A204.1 (cell line): ENCODE results near the gene CRADD.
"Not testable (repeated sequence)": the region's sequence is repeated elsewhere in the genome, so short reads cannot be mapped to it uniquely, and the experiment has no call there.

ENCODE experiments used
- FAIRE-seq: peaks from 2 replicates; lab custom pipeline; 2012; peaks lifted over from hg19 to GRCh38; lab: Jason Lieb, UNC

The CRADD gene

DNA sequence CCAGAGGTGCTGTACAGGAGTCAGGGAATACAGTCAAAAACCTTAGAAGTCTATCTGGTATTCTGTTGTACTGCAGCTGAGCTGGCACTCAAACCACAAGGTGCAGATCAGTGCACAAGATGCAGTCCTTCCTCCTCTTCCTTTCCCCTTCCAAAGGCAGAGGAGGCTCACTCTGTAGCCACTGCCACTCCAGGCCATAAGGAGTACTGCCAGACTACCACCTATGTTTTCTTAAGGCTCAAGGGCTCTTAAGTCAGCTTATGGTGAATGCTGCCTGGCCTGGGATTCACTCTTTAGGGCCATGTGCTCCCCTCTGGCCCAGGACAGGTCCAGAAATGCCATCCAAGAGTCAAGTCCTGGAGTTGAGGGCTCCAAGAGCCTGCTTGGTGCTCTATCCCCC, 200.3 kb downstream of the CRADD start:
- no peak for FAIRE-seq

GRCh38 chr12:93879476-93880421, 202.6 kb downstream of the CRADD start:
- no peak for FAIRE-seq

- FAIRE-seq = no peak
These were observed 203.8 kb downstream of the CRADD start for GRCh38 chr12:93880853-93881522.

- no peak for FAIRE-seq
These were observed 205.6 kb downstream of the CRADD start for GRCh38 chr12:93882763-93883162.

- FAIRE-seq = no peak
These were observed 206.4 kb downstream of the CRADD start for GRCh38 chr12:93883436-93884154.

GRCh38 chr12:93884794-93885460, 207.8 kb downstream of the CRADD start:
- FAIRE-seq = no peak

GRCh38 chr12:93885973-93886532, 208.9 kb downstream of the CRADD start:
- not testable (repeated sequence) for FAIRE-seq

DNA sequence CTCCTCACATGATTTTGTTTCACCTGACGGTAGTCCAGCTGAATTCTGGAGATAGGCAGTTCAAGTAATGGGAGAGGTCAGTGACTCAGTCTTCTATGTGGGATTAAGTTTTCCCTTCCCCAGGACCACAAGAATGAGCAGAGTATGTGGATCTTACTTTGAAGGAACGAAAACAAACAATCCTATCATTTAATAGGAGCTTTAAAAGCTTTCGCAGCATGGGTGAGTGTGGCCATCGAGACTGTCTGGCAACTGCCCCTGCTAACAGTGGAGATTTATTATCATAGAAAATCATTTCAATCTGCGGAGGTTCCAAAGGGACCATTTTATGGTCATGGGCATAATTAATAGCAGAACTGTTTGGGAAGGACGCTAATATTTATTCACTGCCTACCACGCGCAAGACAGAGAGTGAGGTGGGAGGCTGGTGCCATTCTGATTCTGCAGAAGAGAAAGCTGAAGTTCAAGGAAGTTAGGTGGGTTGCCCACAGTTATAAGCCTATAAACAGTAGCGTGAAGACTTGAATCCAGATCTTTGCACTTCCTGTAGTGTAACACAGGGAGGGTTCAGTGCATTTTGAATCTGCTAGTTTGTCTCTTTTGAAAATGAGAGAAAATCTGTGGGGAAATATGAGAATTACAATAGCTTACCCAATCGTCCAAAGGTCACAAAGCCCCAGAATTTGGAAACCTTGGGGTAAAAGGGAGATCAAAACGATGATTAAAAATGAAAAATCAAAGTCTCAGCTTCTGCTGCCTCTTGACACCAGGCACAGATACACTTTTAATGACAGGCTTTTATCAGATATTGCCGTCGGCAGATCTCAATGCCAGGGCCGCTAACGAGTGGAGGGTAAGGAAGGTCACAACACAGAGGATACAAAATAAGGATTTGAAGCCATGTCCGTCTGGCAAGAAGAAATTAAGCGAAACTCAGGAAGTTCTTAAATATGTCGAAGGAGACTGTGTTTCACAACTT, 209.6 kb downstream of the CRADD start:
- no peak for FAIRE-seq

DNA sequence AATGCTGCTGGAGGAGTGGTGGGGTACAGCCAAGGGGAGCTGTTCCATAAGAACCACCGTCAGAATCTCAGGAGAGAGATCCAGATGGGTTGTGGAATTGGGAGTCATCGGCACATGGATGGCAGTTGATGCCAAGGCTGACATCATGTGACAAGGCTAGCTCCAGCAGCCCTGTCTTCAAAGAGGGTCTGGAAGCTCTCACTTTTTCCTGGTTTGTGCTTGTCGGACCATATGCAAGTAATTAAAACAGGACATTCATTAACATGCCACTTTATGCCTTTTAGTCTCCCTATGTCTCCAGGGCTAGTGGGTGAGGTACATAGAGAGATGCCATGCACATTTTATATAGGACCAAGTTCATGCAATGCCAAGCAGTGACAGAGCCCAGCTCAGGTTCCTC, 211.8 kb downstream of the CRADD start:
- FAIRE-seq = no peak

DNA sequence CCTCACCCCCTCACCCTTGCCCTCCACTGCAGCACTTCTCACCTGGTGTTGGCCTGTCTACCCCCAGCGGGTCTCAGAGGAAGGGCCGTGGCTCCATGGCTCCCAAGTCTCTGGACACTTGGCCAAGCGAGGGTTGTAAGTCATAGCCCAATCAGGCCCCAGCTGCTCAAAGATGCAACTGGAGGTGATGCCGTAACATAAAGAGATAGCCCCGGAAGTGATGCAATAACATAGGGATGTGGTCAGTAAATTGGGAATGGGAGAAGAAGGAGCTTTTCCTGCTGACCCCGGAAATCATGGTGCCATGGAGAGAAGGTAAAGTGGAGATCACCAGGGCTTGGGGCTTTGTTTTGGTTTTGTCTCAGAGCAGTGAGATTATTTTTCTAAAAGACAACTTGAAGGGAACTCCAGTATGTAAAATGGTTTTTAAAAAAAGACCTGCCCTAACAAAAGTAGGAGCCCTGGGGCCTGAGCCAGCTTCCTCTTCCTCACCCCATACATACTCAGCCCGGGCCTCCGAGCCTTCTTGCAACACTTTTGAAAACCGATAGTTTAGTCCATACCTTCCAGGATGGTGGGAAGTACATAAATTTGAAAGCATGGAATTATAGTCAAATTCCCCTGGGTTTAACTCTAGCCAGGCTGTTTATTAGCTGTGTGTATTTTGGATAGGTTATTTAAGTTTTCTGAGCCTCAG, 212.5 kb downstream of the CRADD start:
- FAIRE-seq = no peak

DNA sequence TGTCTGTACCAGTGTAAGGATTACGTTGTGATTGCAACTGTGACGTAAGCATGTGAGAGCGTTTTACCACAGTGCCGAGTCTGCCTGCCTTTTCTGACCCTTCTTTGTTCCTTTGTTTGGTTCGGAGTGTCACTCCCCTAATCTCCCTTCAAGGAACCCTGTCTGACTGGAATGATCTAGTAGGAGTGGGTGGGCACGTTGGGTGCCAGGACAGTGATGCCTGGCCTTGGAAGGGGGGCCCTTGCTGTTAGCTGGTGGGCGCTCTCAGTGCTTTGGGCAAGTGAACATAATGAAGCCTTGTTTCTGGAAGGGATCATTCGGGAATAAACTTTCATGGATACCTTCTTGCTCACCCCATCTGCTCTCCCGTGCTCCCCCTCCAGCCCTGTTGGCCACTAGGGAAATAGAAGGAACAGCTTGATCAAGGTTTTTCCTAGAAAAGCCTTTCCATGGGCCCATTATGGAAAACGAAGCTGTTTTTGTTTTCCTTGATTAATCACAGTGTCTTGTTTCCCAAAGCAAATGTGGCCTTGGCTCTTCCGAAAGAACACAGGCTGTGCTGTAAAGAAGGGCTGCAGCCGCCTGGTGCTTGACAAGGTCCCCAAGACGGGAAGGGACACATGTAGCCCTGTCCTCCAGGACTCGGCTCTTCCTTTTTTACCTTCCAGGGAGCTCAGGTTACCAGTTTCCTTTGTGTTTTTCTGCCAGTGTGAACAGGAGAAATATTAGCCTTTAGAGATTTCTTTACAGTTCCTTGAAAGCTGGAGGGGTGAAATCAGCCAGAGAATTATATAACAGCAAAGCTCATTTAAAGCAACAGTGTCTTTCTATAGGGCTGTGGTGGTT, 215.5 kb downstream of the CRADD start:
- no peak for FAIRE-seq

- no peak for FAIRE-seq
These were observed 217.4 kb downstream of the CRADD start for GRCh38 chr12:93894391-93895088.

DNA sequence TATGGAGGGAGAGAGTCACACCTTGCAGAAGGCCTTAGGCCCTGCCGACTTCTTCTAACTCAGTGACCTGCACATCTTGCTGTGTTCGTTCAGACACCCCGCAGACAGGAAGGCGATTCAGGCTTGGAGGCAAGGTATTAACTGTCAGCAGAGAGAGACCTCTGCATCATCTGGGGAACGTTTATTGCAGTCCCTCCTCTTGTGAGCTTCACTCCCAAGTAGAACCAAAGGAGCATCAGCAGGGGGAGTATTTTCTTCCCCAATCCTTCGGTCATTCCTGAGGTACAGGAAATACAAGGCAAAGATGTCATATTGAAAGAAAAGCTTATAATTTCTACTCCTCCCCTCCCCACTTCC, 217.9 kb downstream of the CRADD start:
- no peak for FAIRE-seq

- FAIRE-seq = no peak
These were observed 219.3 kb downstream of the CRADD start for GRCh38 chr12:93896427-93896826.

GRCh38 chr12:93896952-93897351, 219.8 kb downstream of the CRADD start:
- no peak for FAIRE-seq

GRCh38 chr12:93901739-93902138, 224.6 kb downstream of the CRADD start:
- FAIRE-seq = no peak

DNA sequence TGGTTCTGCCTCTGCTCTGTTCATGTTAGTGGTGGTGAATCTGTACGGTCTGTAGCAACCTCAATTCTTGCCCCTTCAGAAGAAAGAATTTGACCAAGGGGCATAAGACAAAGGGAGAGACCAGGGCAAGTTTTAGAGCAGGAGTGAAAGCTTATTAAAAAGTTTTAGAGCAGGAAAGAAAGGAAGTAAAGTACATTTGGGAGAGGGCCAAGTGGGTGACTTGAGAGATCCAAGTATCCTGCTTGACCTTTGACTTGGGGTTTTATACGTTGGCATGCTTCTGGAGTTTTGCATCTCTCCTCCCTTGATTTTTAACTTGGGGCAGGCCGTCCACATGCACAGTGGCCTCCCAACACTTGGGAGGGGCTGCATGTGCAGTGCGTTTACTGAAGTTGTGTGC, 225.0 kb downstream of the CRADD start:
- FAIRE-seq = no peak

DNA sequence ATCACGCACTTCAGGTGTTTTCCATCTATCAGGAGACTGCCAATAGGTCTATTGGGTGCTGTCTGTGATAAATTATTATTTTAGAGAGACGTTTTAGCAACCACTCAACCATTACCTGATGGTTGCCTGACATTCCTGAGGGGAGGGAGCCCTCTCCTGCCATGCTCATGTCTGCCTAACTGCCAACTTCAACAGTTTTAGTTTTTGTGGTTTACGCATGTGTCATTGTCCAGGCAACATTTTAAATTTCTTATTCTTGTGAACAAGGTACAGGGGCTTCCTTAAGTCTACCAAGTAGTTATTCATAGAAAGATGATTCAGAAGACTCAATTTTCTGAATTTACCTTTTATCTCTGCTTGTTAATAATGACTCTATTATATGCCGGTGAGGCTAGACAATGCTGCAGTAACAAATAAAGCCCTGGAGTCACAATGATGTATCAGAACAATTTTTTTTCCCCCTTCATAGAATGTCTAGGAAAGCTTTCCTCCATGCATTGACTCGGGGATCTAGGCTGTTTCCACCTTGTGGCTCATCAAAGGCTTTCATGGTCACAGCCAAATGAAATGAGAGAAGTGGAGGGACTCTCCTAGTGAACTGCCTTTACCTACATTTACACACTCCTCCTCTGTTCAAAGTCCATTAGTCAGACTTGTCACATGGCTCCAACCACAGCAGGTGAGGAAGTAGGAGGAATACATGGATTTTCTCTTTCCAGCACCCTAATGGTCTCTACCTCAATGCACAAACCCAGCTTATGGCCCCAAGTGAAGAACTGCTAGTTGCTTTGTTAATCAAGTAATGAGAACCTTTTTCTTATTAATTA, 225.8 kb downstream of the CRADD start:
- FAIRE-seq = no peak
